HG02840 (cell line): Measurements from ENCODE around the gene LCTL.

Experiments used
- ATAC-seq: cut with Tn5 transposase; IDR thresholded peaks from one replicate; pipeline ENCODE4 v1.9.1; 2021; ENCODE audit warnings: mild to moderate bottlenecking, moderate library complexity, moderate number of reproducible peaks; ENCODE audit not compliant: unreplicated experiment, low FRiP score

Gene LCTL, protein sequence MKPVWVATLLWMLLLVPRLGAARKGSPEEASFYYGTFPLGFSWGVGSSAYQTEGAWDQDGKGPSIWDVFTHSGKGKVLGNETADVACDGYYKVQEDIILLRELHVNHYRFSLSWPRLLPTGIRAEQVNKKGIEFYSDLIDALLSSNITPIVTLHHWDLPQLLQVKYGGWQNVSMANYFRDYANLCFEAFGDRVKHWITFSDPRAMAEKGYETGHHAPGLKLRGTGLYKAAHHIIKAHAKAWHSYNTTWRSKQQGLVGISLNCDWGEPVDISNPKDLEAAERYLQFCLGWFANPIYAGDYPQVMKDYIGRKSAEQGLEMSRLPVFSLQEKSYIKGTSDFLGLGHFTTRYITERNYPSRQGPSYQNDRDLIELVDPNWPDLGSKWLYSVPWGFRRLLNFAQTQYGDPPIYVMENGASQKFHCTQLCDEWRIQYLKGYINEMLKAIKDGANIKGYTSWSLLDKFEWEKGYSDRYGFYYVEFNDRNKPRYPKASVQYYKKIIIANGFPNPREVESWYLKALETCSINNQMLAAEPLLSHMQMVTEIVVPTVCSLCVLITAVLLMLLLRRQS

DNA sequence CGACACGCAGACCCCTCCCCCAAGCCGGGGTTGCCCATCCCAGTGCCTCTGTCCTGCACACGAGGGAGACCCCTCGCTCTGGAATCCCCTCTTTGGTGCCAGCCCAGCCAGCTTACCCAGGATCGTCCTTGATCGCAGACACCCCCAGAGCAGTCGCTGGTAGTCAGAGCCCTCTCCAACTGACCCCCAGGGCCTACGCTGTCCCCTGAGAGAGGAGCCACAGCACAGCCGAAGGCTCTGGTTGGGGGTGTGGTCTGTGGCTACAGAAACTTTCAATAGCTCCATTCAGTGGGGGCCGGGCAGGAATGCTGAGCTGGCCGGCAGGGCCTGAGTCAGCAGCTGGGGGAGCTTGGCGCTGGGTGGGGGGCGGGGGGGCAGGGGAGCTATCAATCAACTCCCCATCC is at the start of gene LCTL:
Gene LCTL (minus strand): TSS at position 258 of the 404 bp plus-strand sequence. CDS start 633 bp downstream, outside the sequence.
- no peak for ATAC-seq

DNA sequence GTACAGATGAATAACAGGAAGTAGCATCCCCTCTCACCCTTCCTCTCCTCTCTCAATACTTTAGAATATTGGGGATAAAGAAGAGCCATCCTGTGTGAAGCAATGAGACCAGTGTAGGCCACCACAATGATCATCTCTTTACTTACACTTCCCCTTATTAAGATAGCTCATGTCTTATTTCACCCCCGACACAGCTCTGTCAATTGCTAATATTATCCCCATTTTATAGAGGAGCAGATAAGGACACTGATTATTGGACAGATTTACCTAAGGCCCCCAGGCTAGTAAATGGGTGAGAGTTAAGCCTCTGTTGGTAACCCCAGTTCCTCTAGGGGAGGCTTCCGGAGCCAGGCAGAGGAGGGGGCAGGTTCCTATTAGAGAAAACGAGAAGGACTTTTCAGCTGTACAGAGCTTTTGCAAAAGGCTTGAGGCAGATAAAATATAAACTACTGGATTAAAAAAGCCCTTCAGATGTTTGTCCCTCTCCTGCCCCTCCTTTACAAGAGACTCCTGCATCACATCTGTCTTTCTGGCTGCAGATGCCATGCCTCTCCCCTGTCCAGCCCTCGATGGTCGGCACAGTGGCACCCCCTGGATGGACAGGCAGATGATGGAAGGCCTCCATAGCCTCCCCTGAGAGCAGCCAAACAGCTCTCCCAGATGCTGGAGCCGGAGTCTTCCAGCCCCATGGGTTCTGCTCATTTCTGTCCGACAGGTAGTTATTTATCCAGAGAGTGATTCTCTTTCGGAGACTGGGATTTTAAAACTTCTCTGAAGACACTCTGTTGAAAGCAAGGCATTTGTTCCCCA is 49.4 kb upstream of the LCTL start:
- ATAC-seq, result no peak

DNA sequence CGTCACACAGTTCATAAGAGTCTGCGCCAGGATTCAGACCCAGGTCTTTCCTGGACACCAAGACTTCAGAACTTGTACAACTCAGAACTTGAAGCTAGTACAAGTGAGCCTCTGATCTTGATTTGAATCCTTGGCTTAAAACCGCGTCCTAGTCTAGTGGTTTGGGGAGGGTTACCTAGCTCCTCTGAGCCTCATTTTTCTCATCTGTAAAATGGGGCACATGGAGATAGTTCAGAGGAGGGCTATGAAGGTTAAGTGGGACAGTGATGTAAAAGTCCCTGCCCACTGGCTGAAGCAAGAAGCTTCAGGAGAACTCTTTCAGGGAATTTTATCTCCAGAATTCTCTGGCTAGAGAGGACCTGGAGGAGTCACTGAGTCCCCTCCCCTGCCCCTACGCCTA is 48.7 kb upstream of the LCTL start:
- ATAC-seq, result no peak

DNA sequence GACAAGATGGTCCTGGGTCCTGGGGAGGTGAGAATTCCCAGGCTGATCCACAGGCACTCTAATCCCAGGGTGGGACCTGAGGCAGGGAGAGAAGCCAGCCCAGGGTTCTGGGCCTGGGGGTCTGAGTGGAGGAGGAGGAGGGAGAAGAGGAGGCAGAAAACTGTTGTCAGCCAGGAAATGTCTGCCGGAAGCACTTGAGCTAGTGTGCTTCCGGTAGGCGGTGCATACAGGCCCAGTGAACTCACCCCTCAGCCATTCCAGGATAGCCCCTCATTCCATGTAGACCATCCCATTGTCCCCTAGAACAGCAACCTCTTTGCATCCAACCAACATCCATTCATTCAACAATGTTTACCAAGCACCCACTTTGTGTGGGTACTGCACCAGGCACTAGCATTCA is 47.9 kb upstream of the LCTL start:
- ATAC-seq, result no peak

DNA sequence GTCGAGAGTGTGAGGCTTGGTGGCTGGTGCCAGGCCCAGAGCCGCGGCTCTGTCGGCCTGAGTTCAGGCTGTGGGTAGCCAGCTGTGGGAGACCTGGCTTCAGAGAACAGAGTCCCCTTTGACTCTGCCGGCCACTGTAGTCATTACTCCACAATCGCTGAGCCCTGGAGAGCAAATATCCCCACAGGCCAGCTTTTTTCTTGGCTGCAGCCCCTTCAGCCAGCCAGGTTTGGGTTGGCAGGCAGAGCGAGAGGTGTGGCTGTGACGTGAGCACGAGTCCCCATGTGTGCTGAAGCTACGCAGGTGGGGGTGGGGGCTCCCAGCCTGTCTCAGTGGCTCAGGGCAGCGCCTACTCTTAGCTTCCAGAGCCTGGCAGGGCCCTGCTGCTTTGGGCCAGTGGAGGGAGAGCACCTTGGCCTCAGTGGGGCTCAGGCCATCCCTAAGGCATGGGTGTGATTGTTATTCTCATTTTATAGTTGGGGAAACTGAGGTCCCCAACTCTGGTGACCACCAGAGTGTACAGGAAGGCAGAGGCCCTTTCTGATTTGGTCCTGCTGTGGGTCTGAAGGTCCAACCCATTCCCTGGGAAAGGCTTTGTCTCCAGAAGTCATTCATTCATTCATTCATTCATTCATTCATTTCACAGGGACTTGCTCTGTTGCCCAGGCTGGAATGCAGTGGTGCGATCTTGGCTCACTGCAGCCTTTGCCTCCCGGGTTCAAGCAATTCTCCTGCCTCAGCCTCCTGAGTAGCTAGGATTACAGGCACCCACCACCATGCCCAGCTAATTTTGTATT is 45.7 kb upstream of the LCTL start:
- ATAC-seq, result no peak

DNA sequence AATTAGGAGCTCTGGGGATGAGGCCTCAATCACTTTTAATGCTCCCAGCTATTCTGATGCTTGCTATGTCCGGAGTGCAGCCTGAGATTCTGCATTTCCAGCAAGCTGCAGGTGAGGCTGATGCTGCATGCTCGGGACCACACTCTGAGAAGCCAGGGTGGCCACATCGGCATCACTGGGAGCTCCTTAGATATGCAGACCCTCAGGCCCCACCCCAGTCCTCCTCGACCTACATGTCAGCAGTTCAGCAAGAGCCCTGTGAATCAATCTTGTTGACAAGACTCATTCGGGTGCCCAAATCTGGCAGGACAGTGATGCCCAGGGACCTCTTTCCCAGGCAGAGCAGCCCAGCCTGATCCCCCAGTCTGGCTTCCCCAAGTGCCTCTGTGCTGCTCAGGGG is 44.1 kb upstream of the LCTL start:
- ATAC-seq, result no peak

DNA sequence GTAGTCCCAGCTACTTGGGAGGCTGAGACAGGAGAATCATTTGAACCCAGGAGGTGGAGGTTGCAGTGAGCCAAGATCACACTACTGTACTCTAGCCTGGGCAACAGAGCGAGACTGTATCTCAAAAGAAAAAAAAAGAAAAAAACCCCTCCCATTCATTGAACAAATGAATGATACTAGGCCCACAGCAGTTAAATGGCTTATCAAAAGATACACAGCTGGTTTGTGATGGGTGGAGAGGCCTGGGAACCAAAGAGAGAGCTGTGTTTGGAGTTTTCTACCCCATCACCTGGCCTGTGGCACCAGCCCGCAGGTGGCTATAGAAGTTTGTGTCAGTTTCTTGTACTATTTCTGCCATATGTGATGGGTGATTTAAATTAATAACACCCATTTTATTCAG is 43.1 kb upstream of the LCTL start:
- ATAC-seq, result no peak

DNA sequence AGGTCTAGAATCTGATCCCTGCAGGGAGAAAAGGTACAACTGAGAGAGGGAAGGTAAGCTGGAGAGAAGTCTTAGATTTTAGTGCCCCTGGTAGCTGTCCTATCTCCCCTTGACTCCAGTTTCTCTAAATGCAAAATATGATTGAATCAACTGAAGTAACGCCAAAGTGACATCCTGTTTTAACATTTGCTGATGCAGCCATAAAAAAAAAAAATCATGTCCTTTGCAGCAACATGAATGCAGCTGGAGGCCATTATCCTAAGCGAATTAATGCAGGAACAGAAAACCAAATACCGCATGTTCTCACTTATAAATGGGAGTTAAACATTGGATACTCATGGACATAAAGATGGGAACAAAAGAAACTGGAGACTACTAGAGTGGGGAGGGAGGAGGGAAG is 42.4 kb upstream of the LCTL start:
- no peak for ATAC-seq

DNA sequence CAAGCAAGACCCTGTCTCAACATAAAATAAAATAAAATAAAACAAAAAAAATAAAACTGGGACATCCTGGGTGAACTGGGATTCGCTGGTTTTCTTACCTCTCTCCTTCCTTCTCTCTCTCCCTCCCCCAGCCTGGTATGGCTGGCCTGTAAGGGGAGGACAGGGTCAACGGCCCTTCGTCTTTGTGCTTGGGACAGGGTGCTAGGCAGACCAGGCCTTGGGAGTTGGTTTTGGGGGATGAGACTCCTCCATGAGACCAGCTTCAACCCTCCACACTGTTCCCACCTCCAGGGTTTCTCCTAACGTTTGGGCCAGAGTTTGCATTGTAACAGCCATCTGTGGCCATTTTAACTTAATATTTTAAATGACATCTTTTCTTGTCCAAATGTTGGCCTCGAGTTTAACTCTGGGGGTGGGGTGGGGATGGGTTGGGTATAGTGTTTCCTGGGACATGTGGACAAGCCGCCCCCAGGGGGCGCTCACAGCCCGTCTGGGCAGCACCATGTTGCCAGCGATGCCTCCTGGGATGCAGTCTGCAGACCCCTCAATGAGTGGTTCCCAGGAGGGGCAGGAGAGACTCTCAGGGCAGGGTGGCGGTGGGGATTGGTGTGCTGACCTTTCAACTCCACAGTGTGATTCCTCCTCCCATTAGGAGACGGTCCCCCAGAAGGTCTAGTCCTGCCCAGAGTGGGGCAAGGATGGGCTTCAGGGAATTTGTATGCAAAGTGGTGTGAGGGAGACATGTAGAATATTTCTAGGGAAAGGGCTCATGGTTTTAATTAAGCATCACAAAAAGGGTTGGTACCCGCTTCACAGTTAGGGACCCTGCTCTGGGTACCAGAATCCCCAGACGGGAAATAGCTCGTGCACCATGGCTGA is 37.7 kb upstream of the LCTL start:
- no peak for ATAC-seq

DNA sequence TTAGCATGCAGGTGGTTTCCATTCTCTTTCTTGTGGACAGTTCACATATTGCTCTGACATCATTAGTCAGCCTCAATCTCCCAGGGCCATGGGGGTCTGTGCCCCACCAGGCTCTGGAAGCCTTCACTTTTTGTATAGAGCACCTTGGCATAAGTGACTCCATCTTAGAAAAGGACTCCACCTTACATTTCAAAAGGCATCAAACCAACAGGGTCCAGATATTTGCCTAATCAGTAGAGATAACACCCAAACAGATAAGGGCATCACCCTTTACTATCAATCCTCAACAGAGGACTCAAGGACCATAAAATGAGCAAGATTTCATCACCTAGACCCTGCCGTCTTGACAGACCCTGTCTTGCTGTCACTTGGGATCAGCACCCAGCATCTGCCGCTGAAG is 35.7 kb upstream of the LCTL start:
- ATAC-seq, result no peak

DNA sequence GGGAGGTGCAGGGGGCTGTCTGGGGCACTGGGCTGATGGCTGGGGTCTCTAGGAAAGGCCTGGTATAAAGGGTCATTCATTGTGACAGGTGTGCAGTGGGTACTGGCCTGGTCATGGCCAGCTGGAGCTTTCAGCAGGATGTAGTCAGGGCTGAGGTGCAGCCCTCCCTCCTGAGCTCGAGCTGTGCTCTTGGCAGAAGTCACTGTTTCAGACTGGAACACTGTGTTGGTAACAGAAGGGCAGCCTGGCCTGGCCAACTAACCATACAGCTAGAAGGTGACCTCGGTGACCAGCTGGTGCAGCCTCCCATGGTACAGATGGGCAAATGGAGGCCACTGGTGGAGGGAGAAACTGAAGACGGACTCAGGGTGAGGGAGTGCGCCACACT is 34.4 kb upstream of the LCTL start:
- ATAC-seq, result no peak

DNA sequence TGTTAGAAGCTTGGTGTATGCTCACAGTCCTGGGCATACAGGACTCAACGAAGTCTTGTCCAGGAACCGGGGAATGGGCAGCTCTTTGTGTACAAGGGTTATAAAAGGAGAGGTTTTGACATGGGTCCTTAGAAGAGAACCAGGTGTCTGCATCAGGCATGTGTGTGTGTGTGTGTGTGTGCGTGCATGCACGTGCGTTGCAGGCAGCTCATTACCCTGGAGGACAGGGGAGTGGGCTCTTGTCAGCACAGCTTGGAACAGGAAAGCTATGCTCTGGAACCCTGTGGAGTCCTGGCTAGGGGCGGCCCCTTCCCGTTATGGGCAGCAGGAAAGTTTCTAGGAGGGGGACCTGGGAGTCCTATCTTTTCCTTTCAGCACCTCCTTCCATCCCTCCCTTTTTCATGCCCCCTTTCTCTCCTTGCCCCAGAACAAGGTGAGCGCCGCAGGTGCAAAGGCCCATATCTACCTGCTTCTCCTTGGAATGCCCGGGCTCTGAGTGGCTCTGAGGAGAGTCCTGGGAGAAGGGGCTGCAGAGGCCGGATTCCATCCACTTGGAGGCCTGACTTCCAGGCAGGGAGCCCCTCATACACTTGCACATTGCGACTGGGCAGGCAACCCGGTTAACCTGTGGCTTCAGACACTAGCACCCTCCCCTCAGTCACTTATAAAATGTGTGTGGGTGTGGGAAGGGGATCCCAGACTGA is 33.9 kb upstream of the LCTL start:
- ATAC-seq, result no peak

DNA sequence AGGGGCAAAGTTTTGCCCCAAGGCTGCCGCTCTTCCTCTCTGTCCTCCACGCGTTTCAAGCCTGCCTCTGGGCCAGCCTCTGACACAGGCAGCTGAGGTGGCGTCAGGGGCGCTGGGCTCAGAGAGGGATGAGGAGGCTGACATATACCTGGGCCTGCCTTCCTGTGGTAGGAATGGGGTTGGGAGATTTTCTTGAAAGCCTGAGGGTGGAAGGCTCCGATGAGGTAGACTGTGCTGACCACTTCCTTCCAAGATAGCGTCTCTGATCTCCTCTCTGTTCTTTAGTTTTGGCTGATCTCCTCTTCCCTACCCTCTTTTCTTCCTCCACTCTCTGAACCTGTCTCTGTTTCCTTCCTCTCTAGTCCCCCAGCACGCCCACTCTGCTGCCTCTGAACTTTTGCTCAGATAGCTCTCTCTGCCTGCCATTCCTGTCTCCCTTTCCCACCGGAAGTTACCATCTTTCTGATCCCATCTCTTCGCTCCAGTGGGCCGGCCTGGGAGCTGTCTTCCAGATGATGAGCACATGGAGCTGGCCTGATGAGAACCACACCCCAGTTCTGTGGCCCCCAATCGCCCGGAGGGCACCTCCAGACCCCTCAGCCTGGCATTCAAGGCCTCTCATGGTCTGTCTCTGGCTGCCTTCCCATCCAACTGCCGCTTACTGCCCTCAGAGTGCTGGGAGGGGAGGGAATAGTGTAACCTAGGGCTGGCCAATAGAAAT is 32.5 kb upstream of the LCTL start:
- ATAC-seq, result no peak

DNA sequence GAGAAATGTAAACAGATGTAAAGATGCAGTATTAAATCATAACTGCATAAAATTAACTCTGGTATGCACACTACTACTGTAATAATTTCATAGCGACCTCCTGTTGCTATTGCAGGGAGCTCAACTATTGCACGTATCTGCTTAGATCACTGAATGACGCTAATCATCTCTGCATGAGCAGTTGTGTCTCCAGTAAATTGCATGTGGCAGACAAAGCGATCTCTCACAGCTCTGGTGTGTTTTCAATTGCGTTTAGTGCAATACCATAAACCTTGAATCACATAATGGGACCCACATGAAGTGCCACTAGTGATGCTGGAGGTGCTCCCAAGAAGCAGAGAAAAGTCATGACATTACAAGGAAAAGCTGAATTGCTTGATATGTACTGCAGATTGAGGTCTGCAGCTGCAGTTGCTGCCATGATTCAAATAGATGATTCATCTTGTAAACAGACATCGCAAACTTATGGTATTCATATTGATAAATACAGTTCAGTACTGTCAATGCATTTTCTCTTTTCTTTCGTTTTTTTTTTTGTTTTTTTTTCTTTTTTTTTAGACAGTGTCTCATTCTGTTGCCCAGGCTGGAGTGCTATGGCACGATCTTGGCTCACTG is 30.2 kb upstream of the LCTL start:
- no peak for ATAC-seq

DNA sequence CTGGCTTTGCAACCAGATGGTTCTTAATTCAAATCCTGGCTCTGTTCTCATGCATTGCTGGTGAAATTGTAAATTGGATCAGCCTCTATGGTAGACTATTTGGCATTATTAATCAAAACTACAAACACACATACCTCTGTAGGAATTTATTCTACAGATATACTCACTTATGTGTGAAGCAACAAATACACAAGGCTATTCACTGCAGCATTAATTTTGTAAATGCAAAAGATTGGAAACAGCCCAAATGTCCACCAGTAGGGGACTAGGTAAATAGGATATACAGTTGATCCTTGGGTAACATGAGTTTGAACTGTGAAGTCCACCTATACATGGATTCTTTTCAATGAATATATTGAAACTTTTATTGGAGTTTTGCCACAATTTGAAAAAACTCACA is 29.5 kb upstream of the LCTL start:
- ATAC-seq, result no peak

DNA sequence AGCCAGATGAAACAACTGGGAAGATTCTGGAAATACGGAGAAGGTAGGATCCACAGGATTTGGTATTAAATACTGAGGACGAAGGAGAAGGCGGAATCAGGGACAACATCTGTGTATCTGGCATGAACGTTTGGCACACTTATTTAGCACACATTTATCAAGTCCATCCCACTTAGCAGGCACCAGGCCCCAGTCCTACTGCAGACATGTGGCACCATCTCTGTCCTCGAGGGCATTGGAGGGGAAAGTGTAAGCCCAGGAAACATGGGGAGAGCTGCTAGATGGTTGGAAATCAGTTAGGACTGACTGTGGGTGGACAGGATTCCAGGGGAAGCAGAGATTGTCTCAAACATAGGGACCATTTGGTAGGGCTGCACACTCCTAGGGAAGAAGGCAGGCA is 29.0 kb upstream of the LCTL start:
- no peak for ATAC-seq

DNA sequence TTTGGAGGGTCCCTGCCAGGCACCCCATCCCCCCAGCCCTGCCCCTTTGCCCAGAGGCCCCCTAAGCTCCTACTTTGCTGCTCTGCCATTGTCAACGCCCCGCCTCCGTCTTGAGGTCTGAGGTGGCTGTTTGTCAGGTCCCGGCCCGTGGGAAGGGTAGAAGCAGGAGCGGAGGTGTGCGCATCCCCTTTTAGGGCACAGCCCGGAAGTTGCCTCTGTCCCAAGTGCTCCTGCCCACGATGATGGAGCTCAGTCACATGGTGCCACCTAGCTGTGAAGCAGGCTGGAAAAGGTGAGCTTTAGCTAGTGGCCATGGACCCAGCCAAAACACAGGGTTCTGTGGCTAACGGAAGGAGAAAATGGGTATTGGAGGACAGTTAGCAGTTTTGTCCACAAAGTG is 28.5 kb upstream of the LCTL start:
- no peak for ATAC-seq

DNA sequence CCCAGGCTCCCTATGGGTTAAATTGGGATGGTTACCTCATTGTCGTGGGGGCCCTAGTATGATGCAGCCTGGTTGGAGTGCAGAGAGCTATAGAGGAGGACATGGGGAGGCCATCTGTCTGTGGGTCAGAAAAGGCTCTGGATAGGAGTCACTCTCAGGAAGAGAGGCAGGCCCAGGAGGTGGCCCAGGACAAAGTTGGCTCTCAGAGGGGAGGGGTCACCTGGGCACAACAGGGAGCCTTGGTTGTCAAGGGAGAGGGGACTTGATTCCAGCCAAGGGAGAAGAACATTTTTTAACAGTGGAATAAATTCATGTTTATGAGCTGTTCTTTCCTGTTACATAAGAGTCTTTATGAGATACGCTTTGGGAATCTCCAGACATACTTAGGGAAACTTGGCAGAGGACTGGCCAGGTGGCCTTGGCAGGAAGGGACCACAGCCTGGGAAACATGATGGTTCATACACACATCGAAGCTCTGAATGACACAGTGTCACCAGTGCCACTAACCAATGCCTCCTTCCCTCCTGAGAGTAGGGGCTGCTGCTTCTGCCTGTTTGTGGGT is 27.5 kb upstream of the LCTL start:
- no peak for ATAC-seq
